ENCODE measurements around the gene ZFHX3.

DNA sequence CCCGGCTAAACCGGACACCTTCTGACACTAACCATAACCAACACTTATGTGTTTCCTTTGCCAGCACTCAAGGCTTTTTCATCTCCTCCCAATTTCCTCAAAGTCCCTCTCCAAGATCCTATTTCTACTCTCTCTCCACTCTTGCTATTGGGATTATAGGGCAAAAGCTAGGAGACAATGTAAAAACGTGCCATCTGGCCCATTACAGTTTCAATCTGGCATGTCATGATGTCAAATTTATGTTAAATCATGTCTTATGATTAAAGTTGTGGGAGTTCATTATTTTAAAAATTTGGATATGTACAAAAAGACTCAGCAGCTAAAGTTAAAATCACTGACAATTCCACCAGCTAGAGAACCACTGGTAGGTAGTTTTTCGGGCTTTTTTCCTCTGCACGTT, 77.3 kb downstream of the ZFHX3 start:
- TF ChIP-seq, protein P1, sequence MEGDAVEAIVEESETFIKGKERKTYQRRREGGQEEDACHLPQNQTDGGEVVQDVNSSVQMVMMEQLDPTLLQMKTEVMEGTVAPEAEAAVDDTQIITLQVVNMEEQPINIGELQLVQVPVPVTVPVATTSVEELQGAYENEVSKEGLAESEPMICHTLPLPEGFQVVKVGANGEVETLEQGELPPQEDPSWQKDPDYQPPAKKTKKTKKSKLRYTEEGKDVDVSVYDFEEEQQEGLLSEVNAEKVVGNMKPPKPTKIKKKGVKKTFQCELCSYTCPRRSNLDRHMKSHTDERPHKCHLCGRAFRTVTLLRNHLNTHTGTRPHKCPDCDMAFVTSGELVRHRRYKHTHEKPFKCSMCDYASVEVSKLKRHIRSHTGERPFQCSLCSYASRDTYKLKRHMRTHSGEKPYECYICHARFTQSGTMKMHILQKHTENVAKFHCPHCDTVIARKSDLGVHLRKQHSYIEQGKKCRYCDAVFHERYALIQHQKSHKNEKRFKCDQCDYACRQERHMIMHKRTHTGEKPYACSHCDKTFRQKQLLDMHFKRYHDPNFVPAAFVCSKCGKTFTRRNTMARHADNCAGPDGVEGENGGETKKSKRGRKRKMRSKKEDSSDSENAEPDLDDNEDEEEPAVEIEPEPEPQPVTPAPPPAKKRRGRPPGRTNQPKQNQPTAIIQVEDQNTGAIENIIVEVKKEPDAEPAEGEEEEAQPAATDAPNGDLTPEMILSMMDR (IDR thresholded peaks at IDR 0.05 in 2 of 3, conservative IDR thresholded peaks at IDR 0.05 in 1 of 3; ENCODE audit: control insufficient read depth in 2 of 3, extremely low read depth in 1 of 3, insufficient read depth in 1 of 3, low read depth in 3 of 3, low read length in 3 of 3), result no peak
- TF ChIP-seq, protein P2, sequence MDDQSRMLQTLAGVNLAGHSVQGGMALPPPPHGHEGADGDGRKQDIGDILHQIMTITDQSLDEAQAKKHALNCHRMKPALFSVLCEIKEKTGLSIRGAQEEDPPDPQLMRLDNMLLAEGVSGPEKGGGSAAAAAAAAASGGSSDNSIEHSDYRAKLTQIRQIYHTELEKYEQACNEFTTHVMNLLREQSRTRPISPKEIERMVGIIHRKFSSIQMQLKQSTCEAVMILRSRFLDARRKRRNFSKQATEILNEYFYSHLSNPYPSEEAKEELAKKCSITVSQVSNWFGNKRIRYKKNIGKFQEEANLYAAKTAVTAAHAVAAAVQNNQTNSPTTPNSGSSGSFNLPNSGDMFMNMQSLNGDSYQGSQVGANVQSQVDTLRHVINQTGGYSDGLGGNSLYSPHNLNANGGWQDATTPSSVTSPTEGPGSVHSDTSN (IDR thresholded peaks at IDR 0.05; ENCODE audit: insufficient replicate concordance, low read depth, low read length), result no peak
- TF ChIP-seq HDAC2 (IDR thresholded peaks at IDR 0.05), result no peak
- TF ChIP-seq, protein P3, sequence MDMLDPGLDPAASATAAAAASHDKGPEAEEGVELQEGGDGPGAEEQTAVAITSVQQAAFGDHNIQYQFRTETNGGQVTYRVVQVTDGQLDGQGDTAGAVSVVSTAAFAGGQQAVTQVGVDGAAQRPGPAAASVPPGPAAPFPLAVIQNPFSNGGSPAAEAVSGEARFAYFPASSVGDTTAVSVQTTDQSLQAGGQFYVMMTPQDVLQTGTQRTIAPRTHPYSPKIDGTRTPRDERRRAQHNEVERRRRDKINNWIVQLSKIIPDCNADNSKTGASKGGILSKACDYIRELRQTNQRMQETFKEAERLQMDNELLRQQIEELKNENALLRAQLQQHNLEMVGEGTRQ (IDR thresholded peaks at IDR 0.05; ENCODE audit: borderline replicate concordance, low read depth, low read length), result no peak
- no peak for TF ChIP-seq RCOR1 (conservative IDR thresholded peaks at IDR 0.05; ENCODE audit: low read depth, low read length)
- no peak for TF ChIP-seq POLR2AphosphoS5 (IDR thresholded peaks at IDR 0.05; ENCODE audit: low read length)
- TF ChIP-seq, protein P4, sequence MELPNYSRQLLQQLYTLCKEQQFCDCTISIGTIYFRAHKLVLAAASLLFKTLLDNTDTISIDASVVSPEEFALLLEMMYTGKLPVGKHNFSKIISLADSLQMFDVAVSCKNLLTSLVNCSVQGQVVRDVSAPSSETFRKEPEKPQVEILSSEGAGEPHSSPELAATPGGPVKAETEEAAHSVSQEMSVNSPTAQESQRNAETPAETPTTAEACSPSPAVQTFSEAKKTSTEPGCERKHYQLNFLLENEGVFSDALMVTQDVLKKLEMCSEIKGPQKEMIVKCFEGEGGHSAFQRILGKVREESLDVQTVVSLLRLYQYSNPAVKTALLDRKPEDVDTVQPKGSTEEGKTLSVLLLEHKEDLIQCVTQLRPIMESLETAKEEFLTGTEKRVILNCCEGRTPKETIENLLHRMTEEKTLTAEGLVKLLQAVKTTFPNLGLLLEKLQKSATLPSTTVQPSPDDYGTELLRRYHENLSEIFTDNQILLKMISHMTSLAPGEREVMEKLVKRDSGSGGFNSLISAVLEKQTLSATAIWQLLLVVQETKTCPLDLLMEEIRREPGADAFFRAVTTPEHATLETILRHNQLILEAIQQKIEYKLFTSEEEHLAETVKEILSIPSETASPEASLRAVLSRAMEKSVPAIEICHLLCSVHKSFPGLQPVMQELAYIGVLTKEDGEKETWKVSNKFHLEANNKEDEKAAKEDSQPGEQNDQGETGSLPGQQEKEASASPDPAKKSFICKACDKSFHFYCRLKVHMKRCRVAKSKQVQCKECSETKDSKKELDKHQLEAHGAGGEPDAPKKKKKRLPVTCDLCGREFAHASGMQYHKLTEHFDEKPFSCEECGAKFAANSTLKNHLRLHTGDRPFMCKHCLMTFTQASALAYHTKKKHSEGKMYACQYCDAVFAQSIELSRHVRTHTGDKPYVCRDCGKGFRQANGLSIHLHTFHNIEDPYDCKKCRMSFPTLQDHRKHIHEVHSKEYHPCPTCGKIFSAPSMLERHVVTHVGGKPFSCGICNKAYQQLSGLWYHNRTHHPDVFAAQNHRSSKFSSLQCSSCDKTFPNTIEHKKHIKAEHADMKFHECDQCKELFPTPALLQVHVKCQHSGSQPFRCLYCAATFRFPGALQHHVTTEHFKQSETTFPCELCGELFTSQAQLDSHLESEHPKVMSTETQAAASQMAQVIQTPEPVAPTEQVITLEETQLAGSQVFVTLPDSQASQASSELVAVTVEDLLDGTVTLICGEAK (IDR thresholded peaks at IDR 0.05; ENCODE audit: borderline replicate concordance), result no peak
- TF ChIP-seq POLR2AphosphoS2 (IDR thresholded peaks at IDR 0.05; ENCODE audit: low read depth, low read length), result no peak
